ENCODE measurements around the gene OSCP1.
A peak's percentile ranks its signal among the peaks of the same experiment; 100 is the strongest.

Gene OSCP1

DNA sequence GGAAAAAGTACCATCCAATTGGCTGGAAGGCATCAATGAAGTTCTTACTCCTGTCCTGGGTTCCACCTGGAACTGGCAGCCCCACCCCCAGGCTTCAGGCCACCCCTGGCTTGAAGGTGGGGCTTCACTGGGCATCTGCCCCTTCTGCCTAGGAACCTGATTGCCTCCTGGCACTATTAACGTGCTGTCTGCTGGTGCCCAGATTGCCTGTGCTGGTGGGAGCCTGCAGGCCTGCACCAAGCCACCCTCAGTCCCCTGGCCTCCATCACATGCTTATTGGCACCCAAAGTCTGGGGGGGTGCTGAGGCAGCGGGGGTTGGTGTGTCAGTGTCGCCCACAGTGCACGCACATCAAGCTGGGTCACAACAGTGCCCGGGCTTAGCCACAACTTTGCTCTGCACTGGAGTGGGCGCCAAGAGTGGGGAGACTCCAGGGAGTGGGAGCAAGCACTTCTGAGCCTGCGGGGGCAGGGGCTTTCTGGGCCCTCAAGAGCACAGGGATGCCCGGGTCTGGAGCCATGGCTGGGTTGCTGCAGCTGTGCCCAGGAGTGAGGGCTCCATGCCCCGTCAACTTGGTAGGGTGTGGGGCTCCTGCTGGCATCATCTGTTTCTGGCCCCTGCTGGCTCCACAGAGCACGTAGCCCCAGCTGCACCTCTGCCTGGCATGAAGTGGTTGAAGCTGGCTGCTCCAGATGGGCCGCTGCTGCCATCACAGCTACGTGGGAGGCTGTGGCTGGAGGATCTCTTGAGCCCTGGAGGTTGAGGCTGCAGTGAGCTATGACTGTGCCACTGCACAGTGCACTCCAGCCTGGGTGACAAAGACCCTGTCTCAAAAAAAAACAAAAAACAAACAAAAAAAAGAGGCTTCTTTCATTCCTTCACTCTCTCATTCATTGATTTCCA is 48.4 kb downstream of the OSCP1 start:
- no peak for DNase-seq (ENCODE audit: low spot score)

DNA sequence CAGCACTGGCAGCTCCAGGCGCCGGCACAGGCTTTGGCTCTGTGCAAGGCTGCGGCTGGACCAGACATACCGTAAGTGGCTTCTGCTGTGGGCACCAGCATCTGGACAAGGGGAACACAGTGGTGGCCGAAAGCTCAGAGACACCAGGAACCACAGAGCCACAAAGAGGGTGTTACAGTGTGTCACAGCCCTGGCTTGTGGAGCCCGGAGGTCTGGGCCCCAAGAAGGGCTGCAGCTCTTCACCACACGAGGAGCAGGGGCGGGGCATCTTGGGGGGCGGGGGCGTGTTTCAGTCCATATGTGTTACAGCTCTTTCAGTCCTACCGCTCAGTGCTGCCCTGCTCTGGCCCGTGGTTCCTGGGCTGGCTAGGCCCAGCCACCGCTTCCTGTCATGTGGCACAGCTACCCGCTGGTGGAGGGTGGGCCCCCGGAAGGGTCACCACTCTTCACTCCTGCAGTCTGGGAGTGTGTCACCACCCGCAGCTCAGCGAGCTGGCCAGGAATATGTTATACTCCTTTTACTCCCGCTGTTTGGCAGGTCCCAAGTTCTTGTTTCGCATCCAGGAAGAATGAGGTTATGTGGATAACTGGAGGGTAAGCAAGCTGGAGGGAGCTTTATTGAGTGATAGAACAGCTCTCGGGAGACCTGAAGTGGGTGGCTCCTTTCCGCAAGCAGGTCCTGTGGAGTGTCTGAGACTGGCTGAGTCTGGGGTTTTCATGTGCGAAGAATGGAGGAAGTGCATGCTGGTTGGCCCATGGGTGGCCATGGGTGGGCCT is 49.2 kb downstream of the OSCP1 start:
- DNase-seq (ENCODE audit: low spot score): no peak

GRCh38 chr1:36400514-36400824 is 49.8 kb downstream of the OSCP1 start:
- no peak for DNase-seq (ENCODE audit: low spot score)

- no peak for DNase-seq (ENCODE audit: low spot score)
Observed at GRCh38 chr1:36398370-36398977, 51.8 kb downstream of the OSCP1 start.

GRCh38 chr1:36397378-36398230 is 52.6 kb downstream of the OSCP1 start, which contains the start of gene LSM10:
Gene LSM10, minus strand, starts transcription at chr1:36397908. Its CDS starts 3,779 bp downstream, at chr1:36394129.
- peak; percentile 95 for DNase-seq (ENCODE audit: low spot score)

- DNase-seq (ENCODE audit: low spot score): no peak
Observed at GRCh38 chr1:36397083-36397377, 53.2 kb downstream of the OSCP1 start.

DNA sequence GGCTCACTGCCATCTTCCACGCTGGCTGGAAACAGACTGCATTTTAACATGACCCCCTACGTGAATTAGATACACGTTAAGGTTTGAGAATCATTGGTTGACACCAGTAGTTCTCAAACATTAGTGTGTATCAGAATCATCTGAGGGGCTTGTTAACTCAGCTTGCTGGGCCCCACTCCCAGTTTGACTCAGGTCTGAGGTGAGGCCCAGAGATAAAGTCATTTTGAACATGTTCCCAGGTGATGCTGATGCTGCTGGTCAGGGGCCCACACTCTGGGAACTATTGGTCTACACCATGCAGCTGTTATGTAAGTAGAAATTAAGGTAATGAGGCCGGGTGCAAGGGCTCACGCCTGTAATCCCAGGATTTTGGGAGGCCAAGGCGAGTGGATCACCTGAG is 53.9 kb downstream of the OSCP1 start:
- no peak for DNase-seq (ENCODE audit: low spot score)

- DNase-seq (ENCODE audit: low spot score): no peak
Observed at GRCh38 chr1:36393686-36394085, 56.6 kb downstream of the OSCP1 start.

DNA sequence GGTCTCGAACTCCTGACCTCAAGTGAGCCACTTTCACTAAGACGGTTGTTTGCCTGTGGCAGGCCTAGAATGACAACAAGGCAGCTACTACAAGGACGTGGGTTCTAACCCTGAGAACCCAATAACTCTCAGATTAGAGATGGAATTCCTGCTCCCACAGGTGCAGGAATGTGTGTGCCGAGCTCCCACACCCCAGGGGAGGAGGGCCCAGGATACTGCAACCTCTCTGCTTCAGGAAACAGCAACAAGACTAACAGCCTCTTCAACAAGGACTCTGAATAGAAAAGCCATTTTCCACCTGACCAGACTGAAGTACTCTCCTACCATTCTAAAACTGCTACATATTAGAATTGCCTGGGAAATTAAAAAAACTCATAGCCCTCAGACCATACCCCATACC is 57.4 kb downstream of the OSCP1 start:
- no peak for DNase-seq (ENCODE audit: low spot score)

DNA sequence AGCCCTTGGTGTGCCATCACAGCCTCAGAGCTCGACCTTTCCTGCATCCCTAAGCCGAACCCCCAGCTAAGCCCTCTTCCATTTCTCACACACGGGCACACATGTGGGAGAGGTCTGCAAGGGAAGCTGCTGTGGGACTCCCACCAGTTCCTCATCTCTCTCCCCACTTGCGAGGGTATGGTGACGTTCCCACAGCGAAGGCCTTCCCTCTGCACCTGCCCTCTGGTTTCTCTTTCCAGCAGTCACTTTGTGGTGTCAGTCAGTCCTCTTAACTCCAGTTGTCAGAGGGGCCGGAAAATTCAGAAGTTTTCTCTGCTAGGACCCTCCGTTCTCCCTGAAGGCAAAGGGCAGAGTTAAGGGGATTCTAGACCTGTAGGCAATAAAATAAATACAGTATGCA is 59.0 kb downstream of the OSCP1 start:
- DNase-seq (ENCODE audit: low spot score): peak; percentile 66

GRCh38 chr1:36390411-36390810 is 59.8 kb downstream of the OSCP1 start:
- DNase-seq (ENCODE audit: low spot score): peak; percentile 78

GRCh38 chr1:36389999-36390398 is 60.3 kb downstream of the OSCP1 start:
- peak; percentile 38 for DNase-seq (ENCODE audit: low spot score)

DNA sequence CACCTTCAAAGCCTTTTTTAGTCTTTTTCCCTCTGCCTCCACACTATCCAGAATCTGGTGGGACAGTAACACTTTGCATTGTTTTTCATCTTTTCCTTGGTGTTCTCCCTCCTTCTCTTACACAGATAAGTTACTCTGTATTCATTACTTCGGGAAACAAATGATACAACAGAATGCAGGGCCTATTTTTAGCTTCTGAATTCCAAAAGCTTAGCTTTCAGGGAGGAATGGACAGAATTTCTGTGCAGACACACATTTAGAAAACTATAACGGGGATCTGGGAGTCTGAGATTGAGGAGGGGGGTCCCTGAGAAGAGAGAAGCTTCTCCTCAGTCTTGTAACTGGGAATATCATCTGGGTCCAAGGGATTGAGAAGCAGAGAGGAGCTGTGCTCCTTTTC is 61.0 kb downstream of the OSCP1 start:
- no peak for DNase-seq (ENCODE audit: low spot score)

DNA sequence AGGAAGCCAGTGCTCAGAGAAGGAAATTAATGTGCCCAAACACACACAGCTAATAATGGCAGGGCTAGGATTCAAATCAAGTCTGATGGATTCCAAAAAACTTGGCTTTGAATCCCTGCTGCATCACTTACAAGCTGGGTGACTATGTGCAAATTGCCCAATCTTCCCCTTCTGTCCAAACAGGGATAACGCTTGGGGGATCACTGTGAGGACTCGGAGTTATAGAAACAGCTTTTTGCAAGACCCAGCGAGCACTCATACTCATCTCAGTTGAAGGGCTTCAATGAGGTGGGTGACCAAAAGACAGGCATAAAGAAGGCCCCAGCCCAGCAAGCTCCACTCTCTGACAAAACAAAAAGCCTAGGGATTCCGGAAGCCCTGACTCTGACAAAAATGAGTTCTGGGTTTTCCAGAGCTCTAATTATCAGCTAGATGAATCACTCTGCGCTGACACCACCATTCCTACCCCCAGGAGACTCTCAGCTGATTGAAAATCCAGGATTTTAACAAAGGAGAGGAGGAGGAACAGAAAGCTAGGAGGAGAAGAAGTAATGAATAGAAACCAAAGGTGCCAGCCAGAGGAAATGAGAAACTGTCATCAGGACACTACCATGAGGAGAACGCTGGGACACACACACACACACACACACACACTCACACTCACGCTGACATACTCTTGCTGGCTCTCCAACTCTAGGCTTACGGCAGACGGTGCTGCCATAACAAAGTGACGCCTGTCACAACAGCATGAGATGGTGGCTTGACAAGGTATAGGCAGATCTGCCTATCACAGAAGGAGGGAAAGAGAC is 62.9 kb downstream of the OSCP1 start:
- DNase-seq (ENCODE audit: low spot score): no peak

- peak; percentile 99 for DNase-seq (ENCODE audit: low spot score)
Observed at GRCh38 chr1:36386265-36387140, 63.7 kb downstream of the OSCP1 start.

DNA sequence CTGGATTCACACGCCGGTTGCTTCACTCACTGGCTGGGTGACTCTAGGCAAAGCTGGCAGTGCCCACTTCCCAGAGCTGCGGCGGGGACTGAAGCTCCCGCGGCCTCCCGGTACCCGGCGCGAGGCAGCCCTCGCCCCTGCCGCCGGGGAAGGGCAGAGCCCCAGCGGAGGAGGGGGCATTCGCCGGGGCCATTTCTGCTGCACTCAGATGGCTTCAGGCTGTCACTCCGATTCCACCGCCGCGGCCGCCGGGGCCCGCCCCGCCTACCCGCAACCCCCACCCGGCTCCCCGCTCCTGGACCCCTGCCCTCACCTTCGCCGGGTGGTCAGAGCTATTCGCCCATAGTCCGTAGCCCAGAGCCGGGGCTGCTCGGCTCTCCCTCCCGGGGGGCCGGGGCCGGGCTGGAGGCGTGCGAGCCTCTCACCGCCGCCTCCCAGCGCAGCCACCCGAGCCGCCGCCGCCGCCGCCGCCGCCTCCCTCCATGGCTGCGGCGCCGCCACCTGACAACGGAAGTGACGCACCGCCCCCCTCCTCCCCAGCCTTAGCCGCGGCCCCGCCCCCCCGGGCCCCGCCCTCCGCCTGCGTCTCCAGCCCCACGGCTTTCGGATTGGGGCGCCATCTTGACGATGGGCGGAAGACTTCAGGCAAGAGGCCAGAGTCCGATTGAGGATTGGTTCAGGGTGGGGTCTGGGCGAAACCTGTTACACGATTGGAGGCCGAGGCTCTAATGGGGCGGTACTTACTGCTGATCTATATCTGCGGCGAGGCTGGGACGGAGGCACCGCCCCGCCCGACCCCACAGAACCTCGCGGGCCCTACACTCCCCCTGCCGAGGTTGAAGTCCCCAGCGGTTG is 64.6 kb downstream of the OSCP1 start, which contains the start of gene STK40:
STK40 (minus strand) TSS at position 515 of the 855 bp plus-strand sequence. CDS start 24,592 bp downstream, outside the sequence.
- DNase-seq (ENCODE audit: low spot score): peak; percentile 99

GRCh38 chr1:36384542-36385409 is 65.5 kb downstream of the OSCP1 start:
- peak; percentile 52 for DNase-seq (ENCODE audit: low spot score)

- no peak for DNase-seq (ENCODE audit: low spot score)
Observed at GRCh38 chr1:36383240-36383639, 67.0 kb downstream of the OSCP1 start.
